Medulla oblongata (tissue), 1 donor: ENCODE results near the gene SLAMF9.
"Not testable (repeated sequence)": the region's sequence is repeated elsewhere in the genome, so short reads cannot be mapped to it uniquely, and the experiment has no call there.

Source experiments
- DNase-seq: peaks from one replicate; pipeline ENCODE4 v3.0.0-alpha.2; 2015; ENCODE audit errors: extremely low spot score

Gene SLAMF9

GRCh38 chr1:159921700-159922504 is 32.1 kb downstream of the SLAMF9 start:
- DNase-seq = no peak

DNA sequence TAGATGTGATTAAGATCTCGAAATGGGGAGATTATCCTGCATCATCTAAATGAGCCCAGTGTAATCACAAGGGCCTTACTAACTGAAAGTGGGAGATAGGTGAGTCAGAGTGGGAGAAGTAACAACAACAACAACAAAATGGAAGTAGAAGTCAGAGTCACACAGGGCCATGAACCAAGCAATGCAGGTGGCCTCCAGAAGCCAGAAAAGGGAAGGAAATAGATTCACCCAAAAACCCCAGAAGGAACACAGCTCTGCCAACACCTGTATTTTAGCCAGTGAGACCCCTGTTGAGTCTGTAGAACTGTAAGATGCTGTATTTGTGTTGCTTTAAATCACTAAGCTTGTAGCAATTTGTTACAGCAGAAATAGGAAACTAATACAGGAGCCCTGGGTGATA is 32.8 kb downstream of the SLAMF9 start:
- DNase-seq = no peak

GRCh38 chr1:159920651-159921050 is 33.4 kb downstream of the SLAMF9 start:
- DNase-seq = no peak

- no peak for DNase-seq
Observed at GRCh38 chr1:159920202-159920601, 33.8 kb downstream of the SLAMF9 start.

DNA sequence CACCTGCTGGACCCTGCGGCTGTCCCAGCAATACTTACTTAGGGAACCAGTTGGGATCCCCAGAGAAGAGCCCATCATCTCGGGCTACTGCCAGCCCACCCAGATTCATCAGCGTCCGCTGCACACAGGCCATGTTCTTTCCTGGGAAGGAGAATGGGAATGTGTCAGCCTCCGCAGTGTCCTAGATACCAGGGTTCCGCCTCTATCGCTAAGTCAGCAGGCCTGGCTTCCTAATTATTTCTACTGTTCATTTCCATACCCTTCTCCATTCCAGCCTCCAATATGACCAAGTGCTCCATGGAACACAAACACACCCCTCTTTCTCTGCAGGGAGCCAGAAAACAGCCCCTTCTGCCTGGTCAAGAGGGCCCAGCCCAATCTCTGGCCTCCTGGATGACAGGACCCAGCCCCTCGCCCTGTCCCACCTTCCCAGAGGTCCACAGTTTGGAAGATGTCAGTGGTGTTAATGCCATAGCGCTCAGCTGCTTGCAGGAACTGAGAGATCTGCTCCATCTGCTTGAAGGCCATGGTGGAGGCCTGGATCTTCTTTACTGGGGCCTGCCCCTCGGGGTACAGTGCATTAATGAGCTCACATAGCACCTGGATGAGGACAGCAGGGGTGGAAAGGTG is 34.7 kb downstream of the SLAMF9 start:
- DNase-seq = no peak

- no peak for DNase-seq
Observed at GRCh38 chr1:159918352-159919200, 35.5 kb downstream of the SLAMF9 start.

DNA sequence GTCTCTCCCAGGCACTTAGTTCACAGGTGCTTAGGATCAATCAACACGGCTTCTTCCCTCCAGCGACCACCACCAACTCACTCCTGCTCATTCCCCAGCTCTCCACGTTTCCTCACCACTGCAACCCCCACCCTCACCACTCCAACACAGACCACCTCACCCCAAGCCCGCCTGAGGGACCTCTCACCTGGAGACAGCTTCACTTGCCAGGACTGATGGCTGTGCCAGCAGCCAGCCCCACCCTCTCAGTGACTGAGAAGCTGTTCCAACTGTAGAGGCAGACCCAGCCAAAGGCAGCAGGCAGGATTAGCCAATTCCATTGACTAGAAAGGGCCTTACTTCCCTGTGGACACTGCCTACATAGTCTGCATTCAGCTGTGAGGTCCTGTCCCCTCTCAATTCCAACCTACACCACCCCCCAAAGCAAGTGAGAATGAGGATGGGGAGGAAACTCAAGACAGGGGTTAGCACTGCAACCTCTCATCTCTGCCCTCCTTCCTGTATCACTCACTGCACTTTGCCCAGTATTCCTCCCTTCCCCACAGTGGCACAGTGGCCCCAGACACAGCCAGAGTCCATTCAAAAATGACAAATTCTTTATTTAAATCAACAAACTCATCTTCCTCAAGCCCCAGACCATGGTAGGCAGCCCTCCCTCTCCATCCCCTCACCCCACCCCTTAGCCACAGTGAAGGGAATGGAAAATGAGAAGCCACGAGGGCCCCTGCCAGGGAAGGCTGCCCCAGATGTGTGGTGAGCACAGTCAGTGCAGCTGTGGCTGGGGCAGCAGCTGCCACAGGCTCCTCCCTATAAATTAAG is 36.3 kb downstream of the SLAMF9 start:
- DNase-seq = no peak

GRCh38 chr1:159916242-159917051 is 37.6 kb downstream of the SLAMF9 start:
- no peak for DNase-seq

- DNase-seq = no peak
Observed at GRCh38 chr1:159915571-159916241, 38.3 kb downstream of the SLAMF9 start.

- no peak for DNase-seq
Observed at GRCh38 chr1:159914252-159915018, 39.6 kb downstream of the SLAMF9 start.

DNA sequence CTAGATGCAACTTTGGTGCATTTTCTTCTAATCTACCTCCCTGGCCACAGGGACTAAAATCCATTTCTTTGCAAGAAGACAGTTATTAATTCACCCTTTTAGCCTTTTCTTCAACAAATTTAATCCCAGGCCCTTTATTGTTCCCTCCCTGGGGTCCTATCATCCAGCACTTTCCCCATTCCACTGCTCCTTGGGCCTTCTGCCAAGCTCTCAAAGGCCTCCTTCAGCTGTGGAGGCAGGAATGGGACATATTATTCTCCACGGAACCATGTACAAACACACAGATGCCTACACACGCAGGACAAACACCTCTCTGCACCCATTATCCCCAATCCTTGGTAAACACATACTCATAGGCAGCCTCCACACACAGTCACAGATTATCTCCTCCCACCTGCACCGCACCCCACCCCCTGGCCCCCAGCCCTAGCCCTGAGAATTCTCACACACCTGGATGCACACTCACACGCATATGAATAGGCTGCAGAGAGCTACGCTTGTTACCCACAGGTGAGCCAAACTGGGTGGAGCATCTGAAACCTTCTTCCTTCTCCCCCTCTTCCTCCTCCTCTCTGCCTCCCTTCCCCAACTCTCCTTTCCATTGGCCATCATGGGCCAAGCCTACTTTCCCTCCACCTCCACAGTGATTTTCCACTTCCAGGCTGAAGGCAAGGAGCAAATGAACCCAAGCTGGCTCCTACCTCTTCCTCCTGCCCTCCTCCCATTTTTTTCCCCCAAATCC is 40.4 kb downstream of the SLAMF9 start:
- DNase-seq = no peak

DNA sequence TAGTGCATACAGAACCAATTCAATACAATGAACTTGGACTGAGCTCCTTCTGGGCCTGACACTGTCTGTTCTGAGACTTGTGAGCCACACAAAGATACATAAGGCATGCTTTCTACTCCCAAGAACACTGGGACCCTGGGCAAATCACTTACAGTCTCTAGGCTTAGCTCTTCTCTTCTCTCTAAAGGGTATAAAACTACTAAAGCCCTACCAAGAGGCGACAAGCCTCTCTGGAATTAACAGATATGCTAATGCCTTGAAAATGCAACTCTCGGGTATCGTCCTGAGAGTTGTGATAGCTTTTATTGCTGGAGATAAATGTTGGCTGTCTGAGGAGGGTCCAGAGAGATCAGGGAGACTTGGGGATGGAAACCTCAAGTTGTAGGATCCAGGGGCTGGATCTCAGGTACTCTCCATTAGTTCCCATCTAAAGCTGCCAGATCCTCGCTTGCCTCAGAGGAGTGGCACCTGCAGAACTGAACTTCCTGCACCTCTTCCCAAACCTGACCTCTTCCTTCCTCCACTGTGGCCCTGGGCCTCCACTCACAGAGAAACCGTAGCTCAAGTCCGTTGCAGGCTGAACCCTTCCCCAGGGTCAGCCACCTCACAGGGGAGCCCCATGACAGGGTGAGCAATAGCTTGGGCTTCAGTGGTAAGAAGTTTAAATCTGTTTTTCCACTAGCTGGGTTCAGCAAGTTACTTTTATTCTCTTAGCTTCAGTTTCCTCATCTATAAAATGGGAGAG is 42.5 kb downstream of the SLAMF9 start:
- no peak for DNase-seq

DNA sequence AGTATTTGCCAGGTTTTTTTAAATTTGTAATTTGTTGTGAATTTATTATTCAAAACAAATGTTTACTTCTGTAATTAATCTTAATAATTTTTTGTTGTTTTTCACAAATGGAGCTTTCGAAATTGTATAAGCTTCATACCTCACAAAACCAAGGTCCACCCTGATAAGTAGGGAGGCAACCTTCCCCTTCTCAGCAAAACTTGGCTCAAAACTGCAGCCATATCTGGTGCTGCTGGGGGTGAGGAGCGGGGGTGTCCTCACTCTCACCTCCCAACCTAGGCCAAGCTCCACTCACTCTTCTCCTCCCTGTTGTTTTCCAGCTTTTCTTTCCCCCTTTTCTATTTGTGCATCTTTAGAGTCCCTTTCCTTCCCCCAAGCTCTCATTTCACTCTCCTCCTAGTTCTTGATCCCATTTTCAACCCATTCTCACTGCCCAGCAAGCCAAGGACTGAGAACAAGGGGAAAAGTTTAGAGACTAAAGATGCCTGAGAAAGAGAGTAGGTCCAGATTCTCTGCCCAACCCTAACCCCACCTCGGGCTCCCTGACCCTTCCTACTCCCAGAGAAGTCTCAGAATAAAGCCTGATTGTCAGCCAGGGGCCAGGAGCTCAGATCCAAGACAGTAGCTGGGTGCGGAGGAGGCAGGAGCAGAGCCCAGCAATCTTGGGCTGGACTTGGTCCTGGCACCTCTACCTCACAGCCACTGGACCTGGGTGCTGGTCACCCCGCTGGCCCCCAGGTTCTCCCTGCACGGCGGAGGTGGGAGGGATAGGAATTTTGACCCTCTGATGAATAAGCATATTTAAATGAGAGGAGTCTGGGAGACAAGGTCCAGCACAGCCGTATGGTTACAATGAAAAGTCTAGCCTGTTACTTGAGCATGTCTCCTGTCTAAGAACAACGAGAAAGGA is 45.8 kb downstream of the SLAMF9 start:
- DNase-seq = no peak

DNA sequence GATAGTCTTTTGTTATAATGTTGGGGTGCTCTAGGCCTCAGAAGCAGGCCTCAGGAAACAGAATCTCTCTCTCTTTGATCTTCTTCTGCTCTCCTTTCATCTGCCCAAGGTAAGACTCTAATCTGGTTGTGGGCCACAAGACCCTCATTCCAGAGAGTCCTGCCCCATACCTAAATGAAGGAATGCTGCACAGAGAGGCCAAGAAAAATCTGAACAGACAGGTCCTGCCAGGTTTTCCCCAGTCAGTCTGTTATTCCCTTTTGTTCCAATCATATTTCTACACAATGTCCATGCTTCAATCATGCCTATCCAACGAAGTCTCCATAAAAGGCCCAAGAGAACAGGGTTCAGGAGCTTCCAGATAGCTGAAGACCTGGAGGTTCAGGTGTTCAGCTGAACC is 47.1 kb downstream of the SLAMF9 start:
- DNase-seq = no peak

GRCh38 chr1:159904036-159904435 is 50.0 kb downstream of the SLAMF9 start:
- not testable (repeated sequence) for DNase-seq

DNA sequence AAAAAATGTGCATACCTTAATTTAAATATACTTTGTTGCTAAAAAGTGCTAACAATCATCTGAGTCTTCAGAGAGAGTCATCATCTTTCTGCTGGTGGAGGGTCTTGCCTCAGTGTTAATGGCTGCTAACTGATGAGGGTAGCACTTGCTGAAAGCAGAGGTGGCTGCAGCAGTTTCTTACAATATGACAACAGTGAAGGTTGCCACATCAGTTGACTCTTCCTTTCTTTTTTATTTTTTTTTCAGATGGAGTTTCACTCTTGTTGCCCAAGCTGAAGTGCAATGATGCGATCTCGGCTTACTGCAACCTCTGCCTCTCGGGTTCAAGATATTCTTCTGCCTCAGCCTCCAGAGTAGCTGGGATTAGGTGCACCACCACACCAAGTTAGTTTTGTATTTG is 51.5 kb downstream of the SLAMF9 start:
- no peak for DNase-seq
